Tibial nerve (tissue), 3 donors: ENCODE data around the gene ZNF3.

Experiments used
- POLR2A ChIP-seq, 2 donors: fragments of 450-650 bp; IDR thresholded peaks; one replicate each; pipeline ENCODE4 v1.6.1; 2017; ENCODE audit warnings: antibody characterized with exemption in 2 of 2, mild to moderate bottlenecking in 2 of 2, moderate library complexity in 2 of 2
- TF ChIP-seq, protein P1 (sequence below), 5 experiments: fragments of 200-600 bp in 3 of 5; fragments of 450-650 bp in 2 of 5; sonication (generic) in 3 of 5; IDR thresholded peaks; one replicate each; pipeline ENCODE4 v1.5.1; 2016 to 2019; ENCODE audit warnings: antibody characterized with exemption in 5 of 5, mild to moderate bottlenecking in 3 of 5, moderate library complexity in 2 of 5

DNA sequence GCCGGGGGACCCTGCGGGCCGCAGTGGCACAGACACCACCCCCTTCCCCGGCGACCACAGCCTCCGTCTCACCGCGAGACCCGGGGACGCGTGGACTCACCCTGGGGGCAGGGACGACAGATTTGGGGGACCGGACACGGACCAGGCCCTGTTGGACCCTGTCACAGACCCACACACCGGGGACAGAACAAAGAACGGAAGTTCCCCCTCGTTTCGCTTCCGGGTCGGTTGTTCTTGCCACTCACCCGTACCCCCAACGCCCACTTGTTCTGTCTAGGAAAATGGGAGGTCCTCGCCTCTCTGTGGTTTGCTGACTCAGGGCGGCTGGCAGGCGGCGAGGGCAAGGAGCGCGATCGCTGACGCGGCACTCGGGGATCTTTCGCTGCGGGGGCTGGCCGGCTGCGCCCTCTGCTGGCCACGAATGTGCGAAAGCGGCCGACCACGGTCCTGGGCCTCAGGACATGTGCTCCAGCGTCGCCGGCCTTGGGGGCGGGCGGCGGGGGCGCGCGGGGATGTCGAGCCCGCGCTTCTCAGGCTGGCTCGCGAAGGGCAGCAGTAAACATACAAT lies at the start of gene ZNF3:
- TF ChIP-seq, protein P1, sequence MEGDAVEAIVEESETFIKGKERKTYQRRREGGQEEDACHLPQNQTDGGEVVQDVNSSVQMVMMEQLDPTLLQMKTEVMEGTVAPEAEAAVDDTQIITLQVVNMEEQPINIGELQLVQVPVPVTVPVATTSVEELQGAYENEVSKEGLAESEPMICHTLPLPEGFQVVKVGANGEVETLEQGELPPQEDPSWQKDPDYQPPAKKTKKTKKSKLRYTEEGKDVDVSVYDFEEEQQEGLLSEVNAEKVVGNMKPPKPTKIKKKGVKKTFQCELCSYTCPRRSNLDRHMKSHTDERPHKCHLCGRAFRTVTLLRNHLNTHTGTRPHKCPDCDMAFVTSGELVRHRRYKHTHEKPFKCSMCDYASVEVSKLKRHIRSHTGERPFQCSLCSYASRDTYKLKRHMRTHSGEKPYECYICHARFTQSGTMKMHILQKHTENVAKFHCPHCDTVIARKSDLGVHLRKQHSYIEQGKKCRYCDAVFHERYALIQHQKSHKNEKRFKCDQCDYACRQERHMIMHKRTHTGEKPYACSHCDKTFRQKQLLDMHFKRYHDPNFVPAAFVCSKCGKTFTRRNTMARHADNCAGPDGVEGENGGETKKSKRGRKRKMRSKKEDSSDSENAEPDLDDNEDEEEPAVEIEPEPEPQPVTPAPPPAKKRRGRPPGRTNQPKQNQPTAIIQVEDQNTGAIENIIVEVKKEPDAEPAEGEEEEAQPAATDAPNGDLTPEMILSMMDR (IDR thresholded peaks at IDR 0.05), result peak; percentile 92 to 98 (median 96)
- peak; percentile 14 to 52 for TF ChIP-seq POLR2A (IDR thresholded peaks at IDR 0.05)
